Omental fat pad (tissue), 4 donors: Measurements from ENCODE around the gene RFT1. TPM values are rescaled to one million over a fixed set of nuclear protein-coding genes. Genes with fewer than 3 reads are reported as not detected.
A peak's percentile ranks its signal among the peaks of the same experiment; 100 is the strongest.

Experiments
- ATAC-seq: fragments of 150-250 bp; one replicate; pipeline ENCODE4 v1.9.1; 2016; ENCODE audit warnings: mild to moderate bottlenecking, moderate library complexity; ENCODE audit not compliant: low FRiP score
- DNase-seq: peaks from one replicate; pipeline ENCODE4 v3.0.0-alpha.2; 2019; ENCODE audit warnings: low spot score
- CTCF ChIP-seq, 3 donors: fragments of 450-650 bp; IDR thresholded peaks; one replicate each; pipeline ENCODE4 v1.5.1; 2016 to 2017; ENCODE audit warnings: antibody characterized with exemption in 3 of 3, mild to moderate bottlenecking in 3 of 3, moderate library complexity in 2 of 3
- total RNA-seq, 4 donors: library from RNA; depleted of rRNA; stranded (reverse); fragments of >200 nt; gene quantifications; one replicate each; pipeline ENCODE4 v1.1.0, GENCODE V29; 2016

The RFT1 gene
- total RNA-seq, 4 donors from 2014 or later = 9.1 to 14.0 (median 10.5) TPM

GRCh38 chr3:53102601-53103147 lies 27.6 kb downstream of the RFT1 start:
- no peak for DNase-seq
- TF ChIP-seq CTCF (IDR thresholded peaks at IDR 0.05) = no peak
- no peak for ATAC-seq

GRCh38 chr3:53101956-53102355 lies 28.3 kb downstream of the RFT1 start:
- TF ChIP-seq CTCF (IDR thresholded peaks at IDR 0.05) = no peak
- ATAC-seq = no peak
- no peak for DNase-seq

GRCh38 chr3:53100818-53101466 lies 29.3 kb downstream of the RFT1 start:
- ATAC-seq = no peak
- no peak for TF ChIP-seq CTCF (IDR thresholded peaks at IDR 0.05)
- no peak for DNase-seq

- no peak for ATAC-seq
- TF ChIP-seq CTCF (IDR thresholded peaks at IDR 0.05) = no peak
- DNase-seq = no peak
Measured at GRCh38 chr3:53097887-53098286, 32.3 kb downstream of the RFT1 start.

- TF ChIP-seq CTCF (IDR thresholded peaks at IDR 0.05) = no peak
- ATAC-seq = peak; percentile 52
- no peak for DNase-seq
Measured at GRCh38 chr3:53092942-53093341, 37.3 kb downstream of the RFT1 start.

- no peak for DNase-seq
- no peak for TF ChIP-seq CTCF (IDR thresholded peaks at IDR 0.05)
- ATAC-seq = no peak
Measured at GRCh38 chr3:53092216-53092615, 38.0 kb downstream of the RFT1 start.

- ATAC-seq (no peak), DNase-seq (no peak)
- TF ChIP-seq CTCF (IDR thresholded peaks at IDR 0.05) = no peak
Measured at GRCh38 chr3:53091011-53091410, 39.2 kb downstream of the RFT1 start.
